OCI-LY3 (cell line): ENCODE measurements around the gene SCN9A.

Experiments
- EZH2phosphoT487 ChIP-seq: fragments of 200-600 bp; shearing (Covaris generic); IDR thresholded peaks from 2 replicates; pipeline ENCODE4 v1.6.1; 2018; ENCODE audit warnings: antibody characterized with exemption, mixed run types, low read depth
- TF ChIP-seq, protein P1 (sequence below): fragments of 200-600, 300-600 bp; sonication (generic); IDR thresholded peaks from 2 replicates; pipeline ENCODE4 v1.5.1; 2014; ENCODE audit warnings: antibody characterized with exemption, low read length, low read depth

GRCh38 chr2:166375736-166376487 lies at the start of gene SCN9A:
- TF ChIP-seq, protein P1, sequence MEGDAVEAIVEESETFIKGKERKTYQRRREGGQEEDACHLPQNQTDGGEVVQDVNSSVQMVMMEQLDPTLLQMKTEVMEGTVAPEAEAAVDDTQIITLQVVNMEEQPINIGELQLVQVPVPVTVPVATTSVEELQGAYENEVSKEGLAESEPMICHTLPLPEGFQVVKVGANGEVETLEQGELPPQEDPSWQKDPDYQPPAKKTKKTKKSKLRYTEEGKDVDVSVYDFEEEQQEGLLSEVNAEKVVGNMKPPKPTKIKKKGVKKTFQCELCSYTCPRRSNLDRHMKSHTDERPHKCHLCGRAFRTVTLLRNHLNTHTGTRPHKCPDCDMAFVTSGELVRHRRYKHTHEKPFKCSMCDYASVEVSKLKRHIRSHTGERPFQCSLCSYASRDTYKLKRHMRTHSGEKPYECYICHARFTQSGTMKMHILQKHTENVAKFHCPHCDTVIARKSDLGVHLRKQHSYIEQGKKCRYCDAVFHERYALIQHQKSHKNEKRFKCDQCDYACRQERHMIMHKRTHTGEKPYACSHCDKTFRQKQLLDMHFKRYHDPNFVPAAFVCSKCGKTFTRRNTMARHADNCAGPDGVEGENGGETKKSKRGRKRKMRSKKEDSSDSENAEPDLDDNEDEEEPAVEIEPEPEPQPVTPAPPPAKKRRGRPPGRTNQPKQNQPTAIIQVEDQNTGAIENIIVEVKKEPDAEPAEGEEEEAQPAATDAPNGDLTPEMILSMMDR: no peak
- TF ChIP-seq EZH2phosphoT487: no peak
